HG02678 (cell line): ENCODE results near the gene C1R.
"Not testable (repeated sequence)": the region's sequence is repeated elsewhere in the genome, so short reads cannot be mapped to it uniquely, and the experiment has no call there.

Experiments used
- ATAC-seq: cut with Tn5 transposase; IDR thresholded peaks from one replicate; pipeline ENCODE4 v1.9.1; 2021; ENCODE audit warnings: mild to moderate bottlenecking, moderate library complexity; ENCODE audit not compliant: unreplicated experiment

Gene C1R

DNA sequence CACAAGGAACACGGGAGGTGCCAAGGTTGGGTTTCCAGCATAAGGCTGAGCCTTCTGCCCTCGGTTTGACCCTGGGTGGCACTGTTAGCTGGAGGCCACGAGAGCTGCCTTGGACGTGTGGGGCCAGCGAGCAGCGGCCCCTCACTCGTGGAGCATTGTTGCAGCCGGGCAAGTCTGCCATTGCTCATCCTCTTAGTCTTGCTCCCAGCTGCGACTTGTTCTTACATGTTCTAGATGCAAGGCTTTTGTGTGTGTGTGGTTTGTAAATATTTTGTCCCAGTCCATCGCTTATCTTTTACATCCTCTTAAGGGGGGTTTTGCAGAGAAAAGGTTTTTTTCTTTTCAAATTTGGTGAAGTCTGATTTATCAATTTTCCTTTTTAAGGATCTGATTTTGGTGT, 52.8 kb downstream of the C1R start:
- no peak for ATAC-seq

DNA sequence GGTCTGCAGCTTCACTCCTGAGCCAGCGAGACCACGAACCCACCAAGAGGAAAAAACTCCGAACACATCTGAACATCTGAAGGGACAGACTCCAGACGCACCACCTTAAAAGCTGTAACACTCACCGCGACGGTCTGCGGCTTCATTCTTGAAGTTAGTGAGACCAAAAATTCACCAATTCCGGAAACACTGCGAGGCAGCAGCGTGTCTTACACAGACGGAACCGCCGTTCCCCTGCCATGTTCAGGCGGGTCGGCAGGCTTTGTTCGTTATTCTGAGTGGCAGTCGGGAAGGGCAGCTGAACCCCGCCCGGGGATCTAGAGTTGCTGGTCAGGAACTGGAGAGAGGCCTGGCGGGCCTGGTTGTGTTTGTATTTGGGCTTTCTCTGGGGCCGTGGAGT, 53.7 kb downstream of the C1R start:
- no peak for ATAC-seq

DNA sequence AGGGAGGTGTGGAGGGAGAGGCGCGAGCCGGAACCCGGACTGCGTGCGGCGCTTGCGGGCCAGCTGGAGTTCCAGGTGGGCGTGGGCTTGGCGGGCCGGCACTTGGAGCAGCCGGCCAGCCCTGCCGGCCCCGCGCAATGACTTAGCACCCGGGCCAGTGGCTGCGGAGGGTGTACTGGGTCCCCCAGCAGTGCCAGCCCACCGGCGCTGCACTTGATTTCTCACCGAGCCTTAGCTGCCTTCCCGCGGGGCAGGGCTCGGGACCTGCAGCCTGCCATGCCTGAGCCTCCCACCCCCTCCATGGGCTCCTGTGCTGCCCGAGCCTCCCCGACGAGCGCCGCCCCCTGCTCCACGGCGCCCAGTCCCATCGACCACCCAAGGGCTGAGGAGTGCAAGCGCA, 54.8 kb downstream of the C1R start:
- not testable (repeated sequence) for ATAC-seq

DNA sequence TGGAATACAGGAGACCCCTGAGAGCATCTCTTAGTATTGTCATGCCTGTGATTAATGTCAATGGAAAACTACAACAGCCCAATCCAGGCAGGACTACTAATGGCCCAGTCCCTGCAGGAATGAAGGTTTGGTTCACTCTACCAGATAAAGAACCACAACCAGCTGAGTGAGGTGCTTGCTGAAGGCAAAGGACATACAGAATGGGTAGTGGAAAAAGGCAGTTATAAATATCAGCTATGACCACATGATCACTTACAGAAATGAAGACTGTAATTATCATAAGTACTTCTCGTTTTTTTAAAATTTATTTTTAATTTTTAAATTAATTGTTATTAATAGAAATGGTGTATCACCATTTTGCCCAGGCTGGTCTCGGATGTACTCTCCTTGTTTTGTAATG, 56.8 kb downstream of the C1R start:
- no peak for ATAC-seq

DNA sequence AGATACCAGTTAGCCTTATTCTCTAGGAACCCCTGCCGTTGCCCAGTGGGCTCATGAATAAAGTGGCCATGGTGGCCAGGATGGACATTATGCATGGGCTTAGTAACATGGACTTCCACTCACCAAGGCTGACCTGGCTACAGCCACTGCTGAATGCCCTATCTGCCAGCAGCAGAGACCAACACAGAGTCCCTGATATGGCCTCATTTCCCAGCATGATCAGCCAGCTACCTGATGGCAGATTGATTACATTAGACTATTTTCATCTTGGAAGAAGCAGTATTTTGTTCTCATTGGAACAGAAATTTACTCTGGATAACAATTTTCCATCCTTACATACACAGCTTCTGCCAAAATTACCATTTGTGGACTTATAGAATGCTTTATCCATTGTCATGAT, 57.8 kb downstream of the C1R start:
- ATAC-seq: no peak

DNA sequence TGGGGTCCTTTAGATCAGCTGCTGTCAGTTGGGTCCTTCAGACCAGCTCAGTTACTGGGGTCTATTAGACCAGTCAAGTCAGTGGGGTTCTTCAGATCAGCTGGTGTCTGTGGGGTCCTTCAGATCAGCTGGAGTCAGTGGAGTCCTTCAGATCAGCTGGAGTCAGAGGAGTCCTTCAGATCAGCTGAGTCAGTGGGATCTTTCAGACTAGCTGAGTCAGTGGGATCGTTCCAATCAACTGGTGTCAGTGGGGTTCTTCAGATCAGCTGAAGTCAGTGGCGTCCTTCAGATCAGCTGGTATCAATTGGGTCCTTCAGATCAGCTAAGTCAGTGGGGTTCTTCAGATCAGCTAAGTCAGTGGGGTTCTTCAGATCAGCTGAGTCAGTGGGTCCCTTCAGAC, 59.3 kb downstream of the C1R start:
- ATAC-seq: no peak

DNA sequence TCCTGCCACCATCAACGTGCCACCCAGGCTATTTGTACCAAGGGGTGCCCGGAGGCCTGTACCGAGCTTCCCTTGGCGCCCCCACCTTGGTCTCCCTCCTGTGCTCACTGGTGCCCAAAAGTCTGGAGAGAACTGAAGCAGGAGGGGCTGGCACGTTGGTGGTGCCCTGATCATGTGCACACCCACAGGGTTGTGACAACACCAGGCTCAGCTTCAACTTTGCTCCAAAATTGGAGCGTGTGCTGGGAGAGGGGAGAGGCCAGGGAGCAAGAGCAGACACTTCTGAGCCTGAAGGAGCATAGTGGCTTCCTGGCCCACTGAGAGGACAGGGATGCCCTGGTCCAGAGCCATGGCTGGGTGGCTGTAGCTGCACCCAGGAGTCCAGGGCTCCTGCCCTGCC, 60.9 kb downstream of the C1R start:
- ATAC-seq: no peak
